ENCODE measurements around the gene KRIT1.
"Not testable (repeated sequence)": the region's sequence is repeated elsewhere in the genome, so short reads cannot be mapped to it uniquely, and the experiment has no call there.

The KRIT1 gene

GRCh38 chr7:92246360-92247101 lies 817 bp upstream of the KRIT1 start:
- DNase-seq: peak in 1 of 2 experiments; percentile 32

GRCh38 chr7:92244808-92245486 lies 767 bp downstream of the KRIT1 start:
- DNase-seq: peak in 1 of 2 experiments; percentile 76

- no peak for DNase-seq
These were observed 2.7 kb downstream of the KRIT1 start for GRCh38 chr7:92242972-92243371.

- no peak for DNase-seq
These were observed 15.2 kb downstream of the KRIT1 start for GRCh38 chr7:92230547-92230946.

- no peak for DNase-seq
These were observed 17.0 kb downstream of the KRIT1 start for GRCh38 chr7:92228742-92229141.

- no peak for DNase-seq
These were observed 17.6 kb downstream of the KRIT1 start for GRCh38 chr7:92228100-92228499.

DNA sequence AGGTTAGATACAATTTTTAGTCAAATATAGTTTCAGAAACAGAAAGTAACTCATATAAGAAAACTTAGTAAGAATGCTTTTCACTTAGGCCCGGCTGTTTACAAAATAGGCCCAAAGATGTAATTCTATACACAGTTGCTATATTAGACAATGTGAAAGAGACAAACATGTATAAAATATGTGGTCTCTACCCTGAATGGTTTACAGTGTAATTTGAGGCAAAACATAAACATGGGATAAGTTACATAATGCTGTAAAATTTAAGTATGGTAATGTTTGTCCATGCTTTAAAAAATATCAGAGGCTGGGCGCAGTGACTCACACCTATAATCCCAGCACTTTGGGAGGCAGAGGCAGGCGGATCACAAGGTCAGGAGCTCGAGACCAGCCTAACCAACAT lies 18.7 kb downstream of the KRIT1 start:
- no peak for DNase-seq

DNA sequence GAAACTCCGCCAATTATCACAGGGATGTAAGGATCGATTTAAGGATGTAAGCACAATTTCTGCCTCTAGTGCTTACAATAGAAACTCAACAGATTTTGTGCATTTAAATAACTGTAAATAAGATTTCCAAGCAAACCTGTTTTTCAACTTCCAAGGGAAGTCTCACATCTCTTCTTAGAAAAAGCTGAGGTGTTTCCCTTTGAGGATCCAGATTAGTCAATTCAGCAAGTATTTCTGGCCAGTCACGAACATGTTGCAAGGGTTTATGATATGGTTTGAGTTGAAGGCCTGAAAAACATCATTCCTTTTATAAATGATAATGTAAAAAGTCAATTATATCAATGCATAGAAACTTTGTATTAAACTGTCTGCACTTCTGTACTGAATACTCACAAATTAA lies 23.9 kb downstream of the KRIT1 start:
- no peak for DNase-seq

DNA sequence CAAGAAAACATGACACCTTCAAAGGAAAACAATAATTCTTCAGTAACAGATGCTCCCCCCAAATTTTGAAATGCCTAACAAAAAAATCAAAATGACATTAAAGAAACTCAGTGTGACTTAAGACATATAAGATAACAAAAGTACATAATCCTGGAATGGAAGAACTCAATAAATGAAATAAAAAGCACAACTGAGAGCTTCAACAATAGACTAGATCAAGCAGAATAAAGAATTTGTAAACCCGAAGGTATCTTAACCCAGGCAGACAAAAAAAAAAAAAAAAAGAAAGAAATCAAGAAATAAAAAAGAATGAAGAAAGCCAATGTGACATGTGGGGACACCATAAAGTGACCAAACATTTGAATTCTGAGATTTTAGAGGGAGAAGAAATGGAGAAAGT lies 39.0 kb downstream of the KRIT1 start:
- DNase-seq: no peak

- no peak for DNase-seq
These were observed 39.7 kb downstream of the KRIT1 start for GRCh38 chr7:92205987-92206386.

- DNase-seq: no peak
These were observed 44.9 kb downstream of the KRIT1 start for GRCh38 chr7:92200791-92201190.

GRCh38 chr7:92192326-92192725 lies 53.4 kb downstream of the KRIT1 start:
- DNase-seq: no peak

DNA sequence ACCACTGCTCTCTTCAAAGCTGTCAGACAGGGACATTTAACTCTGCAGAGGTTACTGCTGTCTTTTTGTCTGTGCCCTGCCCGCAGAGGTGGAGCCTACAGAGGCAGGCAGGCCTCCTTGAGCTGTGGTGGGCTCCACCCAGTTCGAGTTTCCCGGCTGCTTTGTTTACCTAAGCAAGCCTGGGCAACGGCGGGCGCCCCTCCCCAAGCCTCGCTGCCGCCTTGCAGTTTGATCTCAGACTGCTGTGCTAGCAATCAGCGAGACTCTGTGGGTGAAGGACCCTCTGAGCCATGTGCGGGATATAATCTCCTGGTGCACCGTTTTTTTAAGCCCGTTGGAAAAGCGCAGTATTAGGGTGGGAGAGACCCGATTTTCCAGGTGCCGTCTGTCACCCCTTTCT lies 56.5 kb downstream of the KRIT1 start:
- DNase-seq: not testable (repeated sequence)

DNA sequence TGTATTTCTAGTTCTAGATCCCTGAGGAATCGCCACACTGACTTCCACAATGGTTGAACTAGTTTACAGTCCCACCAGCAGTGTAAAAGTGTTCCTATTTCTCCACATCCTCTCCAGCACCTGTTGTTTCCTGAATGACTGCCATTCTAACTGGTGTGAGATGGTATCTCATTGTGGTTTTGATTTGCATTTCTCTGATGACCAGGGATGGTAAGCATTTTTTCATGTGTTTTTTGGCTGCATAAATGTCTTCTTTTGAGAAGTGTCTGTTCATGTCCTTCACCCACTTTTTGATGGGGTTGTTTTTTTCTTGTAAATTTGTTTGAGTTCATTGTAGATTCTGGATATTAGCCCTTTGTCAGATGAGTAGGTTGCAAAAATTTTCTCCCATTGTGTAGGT lies 61.4 kb downstream of the KRIT1 start:
- not testable (repeated sequence) for DNase-seq

GRCh38 chr7:92178928-92179924 lies 66.5 kb downstream of the KRIT1 start, which contains the start of gene LRRD1:
Gene LRRD1 (minus strand): TSS chr7:92179142. CDS start chr7:92165202, 13,940 bp downstream.
- DNase-seq: no peak

- no peak for DNase-seq
These were observed 68.4 kb downstream of the KRIT1 start for GRCh38 chr7:92177362-92177761.

GRCh38 chr7:92169529-92169928 lies 76.2 kb downstream of the KRIT1 start:
- not testable (repeated sequence) for DNase-seq

- DNase-seq: no peak
These were observed 84.4 kb downstream of the KRIT1 start for GRCh38 chr7:92161271-92161670.

- no peak for DNase-seq
These were observed 86.8 kb downstream of the KRIT1 start for GRCh38 chr7:92158660-92159575.

DNA sequence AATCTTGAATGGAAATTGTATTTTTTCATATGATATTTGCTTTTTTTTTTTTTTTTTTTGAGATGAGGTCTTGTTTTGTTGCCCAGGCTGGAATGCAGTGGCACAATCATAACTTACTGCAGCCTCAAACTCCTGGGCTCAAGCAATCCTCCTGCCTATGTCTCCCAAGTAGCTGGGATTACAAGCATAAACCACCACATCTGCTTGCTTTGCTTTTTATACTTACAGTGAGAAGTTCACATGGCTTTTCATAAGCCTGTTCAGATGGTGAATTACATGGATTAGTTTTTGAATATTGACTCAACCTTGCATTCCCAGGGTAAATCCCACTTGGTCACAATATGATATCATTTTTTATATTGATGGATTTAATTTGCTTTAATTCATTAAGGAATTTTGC lies 88.7 kb downstream of the KRIT1 start:
- no peak for DNase-seq

- DNase-seq: no peak
These were observed 90.5 kb downstream of the KRIT1 start for GRCh38 chr7:92155108-92155739.
